Stromal cell of bone marrow (primary cell): ENCODE measurements around the gene SSU72.
"Not testable (repeated sequence)": the region's sequence is repeated elsewhere in the genome, so short reads cannot be mapped to it uniquely, and the experiment has no call there.

Experiments used
- DNase-seq: peaks from one replicate; pipeline ENCODE4 v3.0.0-alpha.2; 2012; ENCODE audit warnings: low read depth

The SSU72 gene

GRCh38 chr1:1558591-1558990, 16.1 kb downstream of the SSU72 start:
- DNase-seq = no peak

GRCh38 chr1:1557688-1558087, 17.0 kb downstream of the SSU72 start:
- DNase-seq = not testable (repeated sequence)

- not testable (repeated sequence) for DNase-seq
Observed at GRCh38 chr1:1556961-1557360, 17.7 kb downstream of the SSU72 start.

GRCh38 chr1:1556505-1556904, 18.2 kb downstream of the SSU72 start:
- DNase-seq = no peak

- DNase-seq = peak; percentile 48
Observed at GRCh38 chr1:1554926-1555915, 19.4 kb downstream of the SSU72 start.

GRCh38 chr1:1554550-1554925, 20.1 kb downstream of the SSU72 start:
- no peak for DNase-seq

- no peak for DNase-seq
Observed at GRCh38 chr1:1553821-1554494, 20.7 kb downstream of the SSU72 start.

GRCh38 chr1:1552263-1552639, 22.4 kb downstream of the SSU72 start:
- no peak for DNase-seq

- no peak for DNase-seq
Observed at GRCh38 chr1:1551524-1552262, 23.0 kb downstream of the SSU72 start.

GRCh38 chr1:1550591-1551432, 23.9 kb downstream of the SSU72 start:
- peak; percentile 45 for DNase-seq

GRCh38 chr1:1550087-1550486, 24.6 kb downstream of the SSU72 start:
- DNase-seq = no peak

GRCh38 chr1:1548591-1548990, 26.1 kb downstream of the SSU72 start:
- DNase-seq = no peak

- no peak for DNase-seq
Observed at GRCh38 chr1:1547476-1547875, 27.2 kb downstream of the SSU72 start.

GRCh38 chr1:1547011-1547410, 27.7 kb downstream of the SSU72 start:
- DNase-seq = no peak

- DNase-seq = no peak
Observed at GRCh38 chr1:1545946-1546737, 28.5 kb downstream of the SSU72 start.

GRCh38 chr1:1544544-1544943, 30.1 kb downstream of the SSU72 start:
- DNase-seq = no peak

GRCh38 chr1:1543706-1544099, 31.0 kb downstream of the SSU72 start:
- DNase-seq = no peak

GRCh38 chr1:1542766-1543705, 31.6 kb downstream of the SSU72 start:
- no peak for DNase-seq

- DNase-seq = no peak
Observed at GRCh38 chr1:1541956-1542765, 32.5 kb downstream of the SSU72 start.
